GM18867 (cell line): ENCODE measurements around the gene CILP2.

Experiments used
- ATAC-seq: cut with Tn5 transposase; IDR thresholded peaks from one replicate; pipeline ENCODE4 v1.9.1; 2021; ENCODE audit warnings: mild to moderate bottlenecking, moderate library complexity; ENCODE audit not compliant: unreplicated experiment

The CILP2 gene

DNA sequence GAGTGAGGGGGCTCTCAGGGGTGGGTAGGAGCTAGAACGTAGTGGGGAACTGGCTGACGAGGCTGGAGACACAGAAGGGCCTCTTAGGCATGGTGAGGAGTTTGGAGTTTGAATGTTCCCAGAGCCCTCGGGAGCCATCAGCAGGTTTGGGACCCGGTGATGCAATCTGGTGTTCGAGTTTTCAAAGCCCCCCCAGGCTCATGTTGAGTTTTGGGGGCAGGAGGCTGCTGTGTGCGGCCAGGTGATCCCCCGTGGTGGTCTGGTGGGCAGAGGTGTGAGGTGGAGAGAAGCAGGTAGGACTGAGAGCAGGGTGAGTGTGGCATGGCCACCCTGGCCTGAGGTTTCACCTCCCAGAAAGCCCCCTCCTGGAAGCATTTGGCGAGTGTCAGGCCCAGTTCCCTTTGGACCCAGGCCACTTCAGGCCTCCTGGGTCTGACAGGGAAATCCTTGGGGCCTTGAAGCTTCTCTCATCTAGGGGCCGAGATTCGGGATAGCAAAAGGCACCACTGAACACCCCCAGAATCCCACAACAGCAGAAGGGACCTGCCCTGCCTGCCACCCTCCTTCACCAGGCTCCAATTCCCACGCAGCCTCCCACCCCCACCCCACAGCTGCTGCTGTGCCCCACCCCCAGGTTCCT is 8.2 kb upstream of the CILP2 start:
- no peak for ATAC-seq

DNA sequence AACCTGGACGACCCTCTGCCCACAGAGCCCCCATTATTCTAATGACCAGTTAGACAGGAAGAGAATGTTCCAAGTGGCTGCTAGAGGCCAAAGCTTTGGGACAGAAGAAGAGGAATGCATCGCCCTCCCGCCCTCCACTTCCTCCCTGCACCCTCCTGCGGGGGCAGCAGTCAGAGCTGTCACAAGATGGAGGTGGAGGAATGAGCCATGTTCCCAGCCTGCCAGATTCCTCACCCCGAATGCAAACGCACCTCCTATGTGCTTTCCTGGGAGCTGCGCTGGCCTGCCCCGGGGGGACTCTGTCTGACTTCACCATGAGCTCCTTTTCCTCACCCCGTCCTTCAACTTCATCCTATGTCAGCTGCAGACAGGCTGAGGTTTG is 7.7 kb upstream of the CILP2 start:
- ATAC-seq = no peak

DNA sequence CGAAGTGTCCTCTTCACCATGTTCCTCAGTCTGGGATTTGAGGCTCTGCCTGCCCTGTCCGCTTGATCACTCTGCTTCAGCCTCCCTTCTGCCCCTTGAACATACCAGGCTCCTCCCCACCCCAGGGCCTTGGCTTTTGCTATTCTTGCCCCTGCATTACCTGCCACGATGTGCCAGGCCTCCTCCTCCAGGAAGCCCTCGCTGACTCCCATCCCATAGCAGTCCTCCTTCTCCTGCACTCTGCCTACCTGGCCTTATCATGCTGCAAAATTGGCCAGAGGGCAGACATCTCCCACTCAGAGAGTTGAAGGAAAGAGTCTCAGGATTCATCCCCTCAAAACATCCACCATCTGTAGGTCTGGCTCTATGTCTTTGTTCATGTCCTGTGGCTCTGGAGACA is 7.2 kb upstream of the CILP2 start:
- no peak for ATAC-seq

DNA sequence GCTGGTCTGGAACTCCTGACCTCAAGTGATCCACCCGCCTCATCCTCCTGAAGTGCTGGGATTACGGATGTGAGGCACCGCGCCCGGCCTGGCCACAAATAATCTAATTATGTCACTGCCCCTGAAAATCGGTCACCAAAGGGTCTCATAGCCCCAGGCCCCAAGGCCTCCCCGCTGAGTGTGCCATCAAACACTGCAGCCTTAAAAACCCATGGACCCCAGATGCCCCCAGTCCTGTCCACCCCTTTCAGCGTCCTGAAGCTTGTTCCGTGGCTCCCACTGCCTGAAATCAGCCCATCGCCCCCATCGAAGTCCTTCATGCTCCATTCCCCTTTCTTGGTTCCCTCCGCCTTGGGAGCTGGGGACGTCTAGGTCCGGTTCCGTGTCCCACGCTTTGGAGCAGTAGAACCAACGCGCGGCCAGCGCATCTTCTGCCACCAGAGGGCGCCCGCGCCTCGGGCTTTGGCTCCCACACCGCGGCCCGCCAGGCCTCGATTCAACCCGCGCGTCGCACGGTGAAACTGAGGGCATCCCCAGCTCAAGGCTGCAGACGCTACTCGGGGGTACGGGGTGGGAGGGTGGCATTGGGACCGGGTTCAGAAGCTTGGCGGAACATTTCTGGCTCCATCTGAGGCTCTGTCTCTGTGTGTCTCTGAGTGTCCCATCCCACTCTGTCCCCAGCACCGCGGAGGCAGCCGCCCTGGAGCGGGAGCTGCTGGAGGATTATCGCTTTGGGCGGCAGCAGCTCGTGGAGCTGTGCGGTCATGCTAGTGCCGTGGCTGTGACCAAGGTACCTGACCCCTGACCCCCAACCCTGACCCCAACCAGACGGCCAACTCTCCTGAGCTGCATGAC is 5.9 kb upstream of the CILP2 start:
- ATAC-seq = peak; percentile 52

DNA sequence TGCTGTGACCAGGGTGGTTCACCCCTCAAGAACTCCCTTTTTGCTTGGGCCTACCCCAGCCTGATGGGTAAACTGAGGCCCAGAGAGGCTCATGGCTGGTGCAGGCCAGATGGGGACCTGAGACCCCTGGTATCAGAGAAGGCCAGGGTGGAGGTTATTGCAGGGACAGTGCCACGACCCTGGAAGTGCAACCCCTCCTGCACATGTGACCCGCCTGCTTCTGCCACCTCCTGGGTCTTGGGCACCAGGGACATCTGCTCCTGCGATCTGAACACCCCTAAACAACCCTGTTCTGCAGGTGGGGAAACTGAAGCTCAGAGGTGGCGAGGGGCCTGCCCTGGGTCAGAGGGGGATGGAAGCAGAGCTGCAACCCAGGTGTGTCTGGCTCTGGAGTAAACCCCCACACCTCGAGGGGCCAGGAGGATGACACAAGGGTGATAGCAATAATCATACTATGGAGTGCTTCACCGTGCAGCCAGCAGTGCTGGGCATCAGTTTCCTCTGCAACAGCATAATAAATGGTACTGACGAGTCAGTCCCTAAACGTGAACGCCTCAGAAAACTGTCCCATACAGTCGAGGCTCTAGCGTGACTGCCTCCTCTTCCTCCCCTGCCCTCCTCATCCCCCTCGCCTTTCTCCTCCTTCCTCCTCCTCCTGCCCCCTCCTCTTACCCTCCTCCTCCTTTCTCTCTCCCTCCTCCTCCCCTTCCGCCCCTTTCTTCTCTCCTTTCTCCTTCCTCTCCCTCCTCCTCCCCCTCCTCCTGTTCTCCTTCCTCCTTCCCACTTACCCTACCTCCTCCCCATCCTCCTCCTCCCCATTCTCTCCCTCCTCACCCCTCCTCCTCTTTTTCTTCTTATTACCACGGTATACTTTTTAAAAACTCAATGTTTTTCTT is 5.0 kb upstream of the CILP2 start:
- ATAC-seq = no peak

DNA sequence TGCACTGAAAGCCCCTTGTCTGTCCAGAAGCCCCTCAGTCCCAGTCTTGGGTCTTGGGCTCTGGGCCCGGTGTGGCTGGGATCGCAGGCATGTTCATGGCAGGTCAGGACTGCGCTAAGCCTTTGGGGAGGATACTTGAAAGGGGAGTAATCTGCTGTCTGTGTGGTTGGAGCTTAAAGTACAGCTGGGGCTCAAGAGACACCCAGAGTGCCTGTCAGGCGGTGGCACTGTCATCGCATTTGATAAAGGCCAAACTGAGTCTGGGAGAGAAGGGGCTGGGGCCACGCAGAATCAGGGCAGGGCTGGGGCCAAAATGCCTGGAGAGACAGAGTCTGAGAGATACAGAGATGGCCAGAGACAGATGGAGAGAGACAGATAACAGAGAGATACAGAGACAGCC is 4.2 kb upstream of the CILP2 start:
- ATAC-seq = no peak

- no peak for ATAC-seq
Observed at GRCh38 chr19:19534556-19535265, 3.4 kb upstream of the CILP2 start.

DNA sequence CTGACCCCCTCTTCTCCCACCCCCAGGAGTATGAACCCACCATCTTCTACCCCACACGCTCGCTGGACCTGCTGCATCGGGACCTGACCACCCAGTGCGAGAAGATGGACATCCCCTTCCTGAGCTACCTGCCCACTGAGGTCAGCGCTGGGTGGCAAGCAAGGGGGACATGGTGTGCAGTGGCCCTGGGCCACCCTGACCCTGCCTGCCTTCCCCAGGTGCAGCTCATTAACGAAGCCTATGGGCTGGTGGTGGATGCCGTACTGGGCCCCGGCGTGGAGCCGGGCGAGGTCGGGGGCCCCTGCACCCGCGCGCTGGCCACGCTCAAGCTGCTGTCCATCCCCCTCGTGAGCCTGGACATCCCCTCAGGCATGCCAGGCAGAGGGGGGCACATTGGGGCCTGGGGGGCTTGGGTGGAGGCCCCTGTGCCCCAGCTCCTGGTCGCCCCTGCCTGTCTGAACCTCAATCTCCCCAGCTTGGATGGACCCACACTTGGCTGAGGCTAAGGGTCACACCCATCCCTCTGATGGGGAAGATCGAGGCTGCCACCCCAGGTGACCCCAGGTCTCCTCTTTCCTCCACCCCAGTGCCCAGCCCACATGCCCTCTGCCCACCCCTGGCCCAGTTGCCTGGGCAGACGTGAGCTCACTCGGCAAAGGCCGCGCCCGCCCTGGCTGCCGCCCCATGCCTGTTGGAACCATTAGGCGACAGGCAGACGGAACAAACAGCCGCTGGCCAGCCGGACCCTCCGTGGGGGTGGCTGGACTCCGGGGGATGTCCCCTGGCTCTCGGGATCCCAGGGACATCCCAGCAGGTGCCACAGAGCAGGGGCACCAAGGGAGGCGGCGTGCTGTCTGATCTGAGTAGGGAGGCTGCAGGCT is 2.5 kb upstream of the CILP2 start:
- no peak for ATAC-seq

- ATAC-seq = no peak
Observed at GRCh38 chr19:19537075-19538048, 703 bp upstream of the CILP2 start.

DNA sequence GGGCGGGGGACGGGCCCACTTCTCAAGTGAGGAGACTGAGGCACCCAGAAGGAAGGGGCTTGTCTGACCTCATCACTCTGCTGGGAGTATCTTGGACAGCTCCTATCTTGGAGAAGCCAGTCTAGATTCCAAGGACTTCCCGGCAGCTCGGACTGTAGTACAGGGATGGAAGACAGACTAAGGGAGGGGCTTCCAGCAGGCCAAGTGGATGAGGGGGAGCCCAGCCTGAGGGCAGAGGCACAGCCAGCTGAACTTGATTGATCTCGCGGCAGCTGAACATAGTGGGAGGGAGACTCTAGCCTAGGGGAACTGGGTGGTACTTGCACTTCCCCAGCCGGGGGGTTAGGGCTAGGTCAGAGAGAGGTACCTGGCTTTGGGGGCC is 711 bp downstream of the CILP2 start:
- no peak for ATAC-seq

GRCh38 chr19:19539698-19540063 is 1.6 kb downstream of the CILP2 start:
- no peak for ATAC-seq

- no peak for ATAC-seq
Observed at GRCh38 chr19:19540064-19540714, 2.1 kb downstream of the CILP2 start.

DNA sequence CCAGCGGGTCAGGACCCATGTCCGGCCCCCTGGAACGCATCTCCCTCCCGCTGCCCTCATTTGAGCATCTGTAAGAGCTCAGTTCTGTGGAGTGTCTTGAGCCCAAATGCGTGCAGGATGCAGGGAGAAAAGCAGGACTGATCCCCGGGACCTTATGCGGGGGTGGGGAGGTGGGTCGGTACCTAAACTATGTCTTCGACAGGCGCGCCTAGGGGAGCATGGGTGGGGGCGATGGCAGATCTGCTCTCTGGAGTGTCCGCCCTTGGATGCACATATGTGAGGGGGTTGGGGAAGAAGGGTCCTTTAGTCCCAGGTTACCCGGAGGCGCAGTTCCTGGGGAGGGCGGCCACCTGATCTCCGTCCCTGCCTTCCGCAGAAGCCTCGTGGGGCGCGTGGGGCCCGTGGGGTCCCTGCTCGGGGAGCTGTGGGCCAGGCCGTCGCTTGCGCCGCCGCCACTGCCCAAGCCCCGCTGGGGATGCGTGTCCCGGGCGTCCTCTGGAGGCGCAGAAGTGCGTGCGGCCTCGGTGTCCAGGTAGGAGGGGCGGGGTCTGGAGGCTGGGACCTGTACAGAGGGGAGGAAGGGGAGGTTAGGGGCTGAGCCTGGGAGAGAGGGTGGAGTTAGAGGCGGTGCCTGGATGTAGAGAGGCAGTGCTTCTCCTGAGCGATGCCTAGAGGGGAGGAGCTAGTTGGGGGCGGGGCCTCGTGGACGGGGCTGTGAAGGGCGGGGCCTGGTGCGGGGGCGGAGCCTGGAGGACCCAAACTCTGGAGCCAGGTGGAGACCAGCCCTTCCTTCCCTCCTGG is 2.9 kb downstream of the CILP2 start:
- ATAC-seq = peak; percentile 62

DNA sequence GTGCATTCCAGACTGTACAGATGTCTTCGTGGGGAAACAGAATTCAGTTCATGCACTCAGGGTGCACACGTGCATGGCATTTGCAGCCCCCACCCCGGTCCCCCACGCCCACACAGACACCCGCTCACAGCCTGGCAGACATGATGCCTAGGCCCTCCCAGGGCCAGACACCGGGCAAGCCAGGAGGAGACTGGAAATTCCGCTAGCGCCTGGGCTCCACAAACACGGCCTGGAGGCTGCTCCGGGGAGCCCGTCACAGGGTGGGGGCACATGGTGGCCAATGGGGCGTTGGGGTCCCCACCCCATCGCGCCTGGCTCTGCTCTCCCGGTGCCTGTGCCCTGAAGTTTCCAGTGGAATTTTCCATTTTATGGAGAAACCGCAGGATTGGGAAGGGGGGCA is 3.6 kb downstream of the CILP2 start:
- ATAC-seq = no peak

GRCh38 chr19:19542507-19542906 is 4.4 kb downstream of the CILP2 start:
- no peak for ATAC-seq

- ATAC-seq = no peak
Observed at GRCh38 chr19:19543101-19543500, 5.0 kb downstream of the CILP2 start.

GRCh38 chr19:19543640-19544039 is 5.6 kb downstream of the CILP2 start:
- ATAC-seq = no peak
